H1 (cell line): Measurements from ENCODE around the gene CABP1. TPM values are rescaled to one million over a fixed set of nuclear protein-coding genes. Genes with fewer than 3 reads are reported as not detected.

Experiments
- CTCF ChIA-PET: fragments of 300-600 bp; sonication (Branson Sonifier 250); formaldehyde crosslinking; loops from one replicate; lab custom pipeline; 2021; ENCODE audit not compliant: partially characterized antibody; lab: Charles Lee
- POLR2A ChIA-PET: fragments of 300-600 bp; sonication (Branson Sonifier 250); formaldehyde crosslinking; loops from one replicate; lab custom pipeline; 2021; ENCODE audit warnings: inconsistent platforms; ENCODE audit not compliant: partially characterized antibody; lab: Charles Lee
- DNase-seq, 2 experiments: peaks; one replicate each; pipeline versions ENCODE4 v3.0.0 to v3.0.0-alpha.2; 2010 to 2022; ENCODE audit warnings: low spot score in 2 of 2, low read depth in 1 of 2, mixed read lengths in 1 of 2
- FAIRE-seq: peaks from 2 replicates; lab custom pipeline; 2011; peaks lifted over from hg19 to GRCh38; lab: Jason Lieb, UNC
- H2AFZ ChIP-seq: 2 replicates; pipeline ENCODE4 v1.8.1; 2012; ENCODE audit warnings: low read length, inconsistent platforms
- H2AK5ac ChIP-seq: 2 replicates; pipeline ENCODE4 v1.6.1; 2013; ENCODE audit warnings: low read depth, low read length
- H2BK120ac ChIP-seq: replicated peaks from 2 replicates; pipeline ENCODE3; 2013; ENCODE audit warnings: low read depth, low read length, inconsistent platforms
- H2BK12ac ChIP-seq: 2 replicates; pipeline ENCODE4 v1.6.1; 2013; ENCODE audit warnings: low read depth, low read length
- H2BK15ac ChIP-seq: 2 replicates; pipeline ENCODE4 v1.6.1; 2013; ENCODE audit warnings: low read length
- H2BK20ac ChIP-seq: 2 replicates; pipeline ENCODE4 v1.6.1; 2013; ENCODE audit warnings: low read length
- H2BK5ac ChIP-seq: 2 replicates; pipeline ENCODE4 v1.6.1; 2013; ENCODE audit warnings: low read depth, low read length
- H3K14ac ChIP-seq: 2 replicates; pipeline ENCODE4 v1.6.1; 2013; ENCODE audit warnings: inconsistent platforms; ENCODE audit not compliant: insufficient read length
- H3K18ac ChIP-seq: 2 replicates; pipeline ENCODE4 v1.6.1; 2013; ENCODE audit warnings: low read length; ENCODE audit errors: extremely low read depth
- H3K23ac ChIP-seq: 2 replicates; pipeline ENCODE4 v1.6.1; 2013; ENCODE audit warnings: inconsistent platforms; ENCODE audit not compliant: insufficient read length
- H3K23me2 ChIP-seq: 2 replicates; pipeline ENCODE4 v1.6.1; 2013; ENCODE audit warnings: low read depth, low read length
- H3K27ac ChIP-seq: 2 replicates; pipeline ENCODE4 v1.6.1; 2011; ENCODE audit warnings: low read depth, low read length, inconsistent platforms
- H3K27me3 ChIP-seq, 4 experiments: replicated peaks in 1 of 4; 1 replicate in 1 of 4; 2 replicates in 3 of 4; pipeline versions ENCODE4 v1.6.1 to v1.8.1; 2011 to 2013; ENCODE audit warnings: low read length in 3 of 4, mild to moderate bottlenecking in 3 of 4, inconsistent platforms in 2 of 4, mixed read lengths in 2 of 4, moderate library complexity in 1 of 4; ENCODE audit not compliant: control insufficient read depth in 3 of 4, insufficient read depth in 3 of 4; ENCODE audit errors: extremely low read depth in 1 of 4
- H3K36me3 ChIP-seq, 4 experiments: 2 replicates each; pipeline versions ENCODE4 v1.6.1 to v1.8.1; 2011 to 2013; ENCODE audit warnings: mild to moderate bottlenecking in 4 of 4, low read length in 3 of 4, moderate library complexity in 2 of 4, control low read depth in 1 of 4, inconsistent platforms in 1 of 4; ENCODE audit not compliant: insufficient read depth in 4 of 4, control insufficient read depth in 2 of 4
- H3K4ac ChIP-seq: replicated peaks from 2 replicates; pipeline ENCODE3; 2013; ENCODE audit warnings: low read length, low read depth, mixed read lengths, inconsistent platforms; ENCODE audit not compliant: insufficient read length
- H3K4me1 ChIP-seq, 4 experiments: replicated peaks in 1 of 4; 1 replicate in 1 of 4; 2 replicates in 3 of 4; pipeline versions ENCODE4 v1.6.1 to v1.8.1; 2011 to 2013; ENCODE audit warnings: low read length in 3 of 4, inconsistent platforms in 2 of 4, mixed read lengths in 1 of 4; ENCODE audit not compliant: insufficient read depth in 4 of 4, control insufficient read depth in 3 of 4
- H3K4me2 ChIP-seq, 2 experiments: 2 replicates each; pipeline versions ENCODE4 v1.6.1 to v1.8.1; 2011 to 2013; ENCODE audit warnings: low read depth in 2 of 2, low read length in 2 of 2, control low read depth in 1 of 2, inconsistent platforms in 1 of 2, mild to moderate bottlenecking in 1 of 2; ENCODE audit not compliant: insufficient read depth in 1 of 2
- H3K4me3 ChIP-seq, 4 experiments: fragments of 200-600, 300-600 bp in 1 of 4; sonication (generic), shearing (Covaris generic), sonication (Bioruptor Twin) in 1 of 4; 2 replicates each; pipeline versions ENCODE4 v1.5.1 to v1.8.1; 2011 to 2016; ENCODE audit warnings: low read length in 4 of 4, low read depth in 3 of 4, control low read depth in 2 of 4, inconsistent platforms in 2 of 4, mild to moderate bottlenecking in 2 of 4, mixed read lengths in 1 of 4, moderate library complexity in 1 of 4; ENCODE audit not compliant: insufficient read depth in 2 of 4; ENCODE audit errors: extremely low read depth in 1 of 4
- H3K56ac ChIP-seq: replicated peaks from 2 replicates; pipeline ENCODE3; 2013; ENCODE audit warnings: low read depth, mild to moderate bottlenecking, mixed read lengths, low read length, inconsistent platforms; ENCODE audit not compliant: insufficient read length
- H3K79me1 ChIP-seq: 2 replicates; pipeline ENCODE4 v1.6.1; 2013; ENCODE audit warnings: low read depth, low read length, control low read depth
- H3K79me2 ChIP-seq, 2 experiments: 2 replicates each; pipeline versions ENCODE4 v1.6.1 to v1.8.1; 2012 to 2013; ENCODE audit warnings: low read length in 2 of 2, mild to moderate bottlenecking in 2 of 2, inconsistent platforms in 1 of 2; ENCODE audit not compliant: insufficient read depth in 2 of 2, control insufficient read depth in 1 of 2
- H3K9ac ChIP-seq, 4 experiments: replicated peaks in 1 of 4; 1 replicate in 1 of 4; 2 replicates in 3 of 4; pipeline versions ENCODE4 v1.6.1 to v1.8.1; 2011 to 2013; ENCODE audit warnings: low read depth in 3 of 4, low read length in 3 of 4, control low read depth in 2 of 4, mild to moderate bottlenecking in 2 of 4, moderate library complexity in 2 of 4, inconsistent platforms in 1 of 4; ENCODE audit errors: extremely low read depth in 1 of 4
- H3K9me3 ChIP-seq, 2 experiments: 2 replicates each; pipeline versions ENCODE4 v1.6.1 to v1.8.1; 2012 to 2013; ENCODE audit warnings: mild to moderate bottlenecking in 2 of 2, moderate library complexity in 2 of 2, control low read depth in 1 of 2, inconsistent platforms in 1 of 2, low read depth in 1 of 2, low read length in 1 of 2, mixed read lengths in 1 of 2; ENCODE audit not compliant: insufficient read depth in 2 of 2
- H4K20me1 ChIP-seq, 2 experiments: replicated peaks in 1 of 2; 2 replicates each; pipeline versions ENCODE3 to v1.8.1; 2011 to 2013; ENCODE audit warnings: inconsistent platforms in 2 of 2, low read length in 2 of 2, mild to moderate bottlenecking in 1 of 2; ENCODE audit not compliant: insufficient read depth in 2 of 2, control insufficient read depth in 1 of 2
- H4K5ac ChIP-seq: 2 replicates; pipeline ENCODE4 v1.6.1; 2013; ENCODE audit warnings: low read length, low read depth, mixed read lengths, inconsistent platforms; ENCODE audit not compliant: insufficient read length
- H4K8ac ChIP-seq: 2 replicates; pipeline ENCODE4 v1.8.0; 2013; ENCODE audit warnings: mild to moderate bottlenecking, moderate library complexity, low read length, inconsistent platforms; ENCODE audit not compliant: insufficient read depth; ENCODE audit errors: extremely low read depth
- H4K91ac ChIP-seq: replicated peaks from 2 replicates; pipeline ENCODE3; 2013; ENCODE audit warnings: low read length, mixed read lengths, inconsistent platforms; ENCODE audit not compliant: insufficient read length
- CREB1 ChIP-seq: IDR thresholded peaks from 2 replicates; pipeline ENCODE4 v1.6.1; 2012; ENCODE audit warnings: inconsistent platforms
- WGBS, 2 experiments: shearing (Covaris generic) in 1 of 2; methylation state at CpG; one replicate each; pipeline versions ENCODE4 v1.1.6 to v1.1.7; 2013 to 2015; ENCODE audit warnings: low lambda C conversion rate in 2 of 2, mixed read lengths in 2 of 2, inconsistent platforms in 1 of 2, low coverage in 1 of 2, missing lambda C conversion rate in 1 of 2; ENCODE audit not compliant: insufficient replicate concordance in 2 of 2, insufficient coverage in 1 of 2, insufficient read length in 1 of 2; ENCODE audit errors: extremely low coverage in 1 of 2, missing lambda C conversion rate in 1 of 2; 5-methylcytosine and 5-hydroxymethylcytosine counted together
- polyA plus RNA-seq, 7 experiments: library from polyadenylated mRNA; depleted of rRNA in 3 of 7; stranded (reverse) in 5 of 7; unstranded in 2 of 7; fragments of >200 nt in 5 of 7; fragments of 200-250 nt in 2 of 7; gene quantifications; 1 replicate in 5 of 7; 2 replicates in 1 of 7; 4 replicates in 1 of 7; pipeline versions ENCODE4 v1.2.1 to v1.2.3, GENCODE V29; 2011 to 2013; ENCODE audit warnings: missing spikeins in 2 of 7, mixed read lengths in 2 of 7
- total RNA-seq: library from RNA; stranded (reverse); fragmentation: NEBNext Ultra II Directional; extraction: Animal tissue kit (Norgen Biotek cat#: 25700); gene quantifications from 2 replicates; pipeline ENCODE4 v1.2.1, GENCODE V29; 2021

The CABP1 gene
- total and polyA plus RNA-seq, 2 of the 8 experiments (the other 6 are each of a cell fraction or from before 2014, with no cell fraction given) = 3.9 to 7.4 TPM

DNA sequence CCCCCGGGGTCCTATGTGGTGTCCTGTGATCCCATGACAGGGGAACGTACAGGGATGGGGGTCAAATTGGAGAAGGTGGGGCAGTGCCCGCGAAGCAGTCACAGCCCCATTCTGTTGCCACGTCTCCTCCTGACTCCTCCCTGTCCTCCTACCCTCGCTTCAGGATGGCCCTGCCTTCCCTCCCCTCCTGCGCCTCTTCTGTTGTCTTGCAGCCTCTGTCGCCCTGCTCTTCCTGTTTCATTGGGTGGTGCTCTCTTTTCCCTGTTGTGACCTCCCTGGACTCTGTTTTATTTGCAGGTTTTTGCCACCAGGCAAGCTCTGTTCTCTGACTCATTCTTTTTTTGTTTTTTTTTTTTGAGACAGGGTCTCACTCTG lies 18.7 kb downstream of the CABP1 start:
- H3K56ac ChIP-seq = no peak overlapping the region
- no peaks in the 10 kb centered on the region for H3K79me2 ChIP-seq
- H3K4me2 ChIP-seq = no peak overlapping the region
- no peak overlapping the region; the same call in 1 of the 2 replicates for H2AK5ac ChIP-seq
- H4K8ac ChIP-seq = no peak overlapping the region
- ChIA-PET POLR2A (interaction anchor here (0.7 kb wide), 1 partner anchor 38 kb away, joined by 3 read pairs; no protein-coding TSS in a partner anchor), CTCF (interaction anchor here (1.1 to 7.3 kb wide), 5 partner anchors 11 to 76 kb away, joined by 3 to 100 read pairs (median 4); no protein-coding TSS in a partner anchor)
- no peak for FAIRE-seq
- no peak overlapping the region for H2BK20ac ChIP-seq
- H2AFZ ChIP-seq = no peak overlapping the region
- peaks cover 0 to 4% of the 10 kb centered on the region in 2 experiments for H4K20me1 ChIP-seq
- H3K23ac ChIP-seq = no peak overlapping the region
- H3K4ac ChIP-seq = no peak overlapping the region
- H3K27ac ChIP-seq = no peak overlapping the region
- H3K18ac ChIP-seq = no peak overlapping the region
- H4K91ac ChIP-seq = no peak overlapping the region
- H2BK12ac ChIP-seq = no peak overlapping the region
- H2BK15ac ChIP-seq = no peak overlapping the region
- WGBS, 2 experiments = 70% methylated on average over 8 of the region's 8 CpGs; no CpG with 5 or more reads in 1 of the 2 experiments
- H3K79me1 ChIP-seq = no peaks in the 10 kb centered on the region; the same call in 1 of the 2 replicates
- H2BK120ac ChIP-seq = no peak overlapping the region
- no peak overlapping the region for H3K9ac ChIP-seq
- no peaks in the 10 kb centered on the region for H3K4me1 ChIP-seq
- no peak overlapping the region for H4K5ac ChIP-seq
- H3K23me2 ChIP-seq = peaks cover 4% of the 10 kb centered on the region; the same call in 1 of the 2 replicates
- no peak overlapping the region for H3K14ac ChIP-seq
- DNase-seq = no peak
- no peaks in the 10 kb centered on the region for H3K9me3 ChIP-seq
- no peak overlapping the region for H3K4me3 ChIP-seq
- no peaks in the 10 kb centered on the region for H3K36me3 ChIP-seq
- no peaks in the 10 kb centered on the region for H3K27me3 ChIP-seq
- H2BK5ac ChIP-seq = 0 out of 2 replicates have a peak overlapping the region, but pooled peaks have one; percentile 26
- TF ChIP-seq CREB1 = no peak
